GM12878 (cell line): ENCODE results near the gene SSRP1. TPM values are rescaled to one million over a fixed set of nuclear protein-coding genes. Genes with fewer than 3 reads are reported as not detected.

Experiments used
- ATAC-seq: fragments of 200-7000 bp; cut with Tn5 transposase; 3 replicates; pipeline ENCODE4 v1.9.1; 2020; ENCODE audit warnings: mild to moderate bottlenecking, moderate library complexity
- BruUV-seq: library from RNA; stranded (reverse); fragments of 400-500 nt; replicated peaks from 2 replicates; lab custom pipeline; 2021; lab: Mats Ljungman, UMichigan
- CTCF ChIA-PET: fragments of 300-600 bp; sonication (Branson Sonifier 250); formaldehyde crosslinking; extraction: SDS; loops from one replicate; lab custom pipeline; 2021; ENCODE audit warnings: inconsistent platforms; lab: Yijun Ruan, JAX
- POLR2A ChIA-PET: fragments of 350-600 bp; formaldehyde crosslinking; extraction: SDS; loops from one replicate; lab custom pipeline; 2021; ENCODE audit warnings: inconsistent platforms; lab: Charles Lee
- RAD21 ChIA-PET: fragments of 300-600 bp; sonication (Branson Sonifier 250); formaldehyde crosslinking; loops from one replicate; lab custom pipeline; 2023; ENCODE audit warnings: antibody characterized with exemption; ENCODE audit not compliant: unreplicated experiment; lab: Charles Lee
- SMC1A ChIA-PET: fragments of 300-600 bp; sonication (Branson Sonifier 250); formaldehyde crosslinking; loops from one replicate; lab custom pipeline; 2023; ENCODE audit not compliant: unreplicated experiment, uncharacterized antibody; lab: Charles Lee
- DNase-seq: peaks from one replicate; pipeline ENCODE4 v3.0.0-alpha.2; 2011; ENCODE audit warnings: low read depth, low spot score
- FAIRE-seq: peaks from 3 replicates; lab custom pipeline; 2011; peaks lifted over from hg19 to GRCh38; lab: Jason Lieb, UNC
- H2AFZ ChIP-seq: 2 replicates; pipeline ENCODE4 v1.6.0; 2011; ENCODE audit warnings: low read depth, low read length, control low read depth; ENCODE audit not compliant: control insufficient read depth
- H3K27ac ChIP-seq: 2 replicates; pipeline ENCODE4 v1.5.1; 2011; ENCODE audit warnings: control low read depth; ENCODE audit not compliant: control insufficient read depth, insufficient read depth
- H3K27me3 ChIP-seq, 2 experiments: replicated peaks in 1 of 2; 2 replicates each; pipeline versions ENCODE4 v1.6.0 to v1.6.1; 2011; ENCODE audit warnings: low read length in 1 of 2; ENCODE audit not compliant: control insufficient read depth in 2 of 2, insufficient read depth in 2 of 2
- H3K36me3 ChIP-seq, 2 experiments: 2 replicates each; pipeline ENCODE4 v1.5.1; 2011; ENCODE audit warnings: low read length in 1 of 2; ENCODE audit not compliant: control insufficient read depth in 2 of 2, insufficient read depth in 2 of 2
- H3K4me1 ChIP-seq: 2 replicates; pipeline ENCODE4 v1.6.1; 2011; ENCODE audit warnings: mild to moderate bottlenecking, low read length, moderate library complexity, mixed read lengths; ENCODE audit not compliant: control insufficient read depth, insufficient read depth
- H3K4me2 ChIP-seq: 2 replicates; pipeline ENCODE4 v1.6.0; 2011; ENCODE audit warnings: control low read depth; ENCODE audit not compliant: control insufficient read depth, insufficient read depth
- H3K4me3 ChIP-seq: fragments of 200-600 bp; sonication (generic); 2 replicates; pipeline ENCODE4 v1.5.1; 2016
- H3K79me2 ChIP-seq: 2 replicates; pipeline ENCODE4 v1.6.0; 2011; ENCODE audit warnings: low read length; ENCODE audit not compliant: control insufficient read depth, insufficient read depth
- H3K9ac ChIP-seq: 2 replicates; pipeline ENCODE4 v1.8.0; 2011; ENCODE audit warnings: low read length, control low read depth, mixed read lengths; ENCODE audit not compliant: control insufficient read depth, insufficient read depth
- H3K9me3 ChIP-seq: replicated peaks from 3 replicates; pipeline ENCODE4 v1.5.1; 2011; ENCODE audit warnings: mild to moderate bottlenecking, low read length; ENCODE audit not compliant: control insufficient read depth, insufficient read depth
- H4K20me1 ChIP-seq: 2 replicates; pipeline ENCODE4 v1.6.0; 2011; ENCODE audit not compliant: control insufficient read depth, insufficient read depth
- CREM ChIP-seq: IDR thresholded peaks from 2 replicates; pipeline ENCODE4 v1.6.1; 2014; ENCODE audit warnings: antibody characterized with exemption, low read depth
- EGR1 ChIP-seq, 2 experiments: IDR thresholded peaks; 1 replicate in 1 of 2; 2 replicates in 1 of 2; pipeline ENCODE4 v1.6.1; 2011 to 2012; ENCODE audit warnings: low read depth in 2 of 2, low read length in 2 of 2, borderline replicate concordance in 1 of 2, mild to moderate bottlenecking in 1 of 2, moderate library complexity in 1 of 2
- HDAC2 ChIP-seq: fragments of 200-600 bp; sonication (generic); IDR thresholded peaks from 2 replicates; pipeline ENCODE4 v1.6.1; 2017
- HDGF ChIP-seq: fragments of 450-650 bp; IDR thresholded peaks from 2 replicates; pipeline ENCODE4 v1.6.1; 2016; ENCODE audit warnings: antibody characterized with exemption
- IKZF2 ChIP-seq, 2 experiments: fragments of 450-650 bp; IDR thresholded peaks; 2 replicates each; pipeline ENCODE4 v1.6.1; 2017; ENCODE audit warnings: mild to moderate bottlenecking in 2 of 2, moderate library complexity in 2 of 2
- MTA3 ChIP-seq: IDR thresholded peaks from 2 replicates; pipeline ENCODE4 v1.6.1; 2012; ENCODE audit warnings: low read length, inconsistent platforms, borderline replicate concordance
- NFYA ChIP-seq: IDR thresholded peaks from 2 replicates; pipeline ENCODE4 v1.6.1; 2011; ENCODE audit warnings: low read depth, mild to moderate bottlenecking, low read length, improper control_type of control experiment, borderline replicate concordance
- NR2C2 ChIP-seq: IDR thresholded peaks from 2 replicates; pipeline ENCODE4 v1.6.1; 2011; ENCODE audit warnings: borderline replicate concordance, low read depth; ENCODE audit not compliant: control insufficient read depth, insufficient read length
- POU2F2 ChIP-seq: IDR thresholded peaks from 3 replicates; pipeline ENCODE4 v1.6.1; 2011; ENCODE audit warnings: low read depth, mild to moderate bottlenecking, low read length, borderline replicate concordance
- RAD51 ChIP-seq: fragments of 450-650 bp; IDR thresholded peaks from 2 replicates; pipeline ENCODE4 v1.6.1; 2016; ENCODE audit warnings: moderate library complexity, mild to moderate bottlenecking, inconsistent platforms
- SUPT20H ChIP-seq: IDR thresholded peaks from 2 replicates; pipeline ENCODE4 v1.6.1; 2011; ENCODE audit warnings: low read depth, mild to moderate bottlenecking, low read length, moderate library complexity, borderline replicate concordance; ENCODE audit not compliant: control insufficient read depth
- TCF7 ChIP-seq: IDR thresholded peaks from 2 replicates; pipeline ENCODE4 v1.6.1; 2014; ENCODE audit warnings: antibody characterized with exemption, borderline replicate concordance
- ZBED1 ChIP-seq: IDR thresholded peaks from 2 replicates; pipeline ENCODE4 v1.6.1; 2016; ENCODE audit warnings: borderline replicate concordance
- ZNF217 ChIP-seq: fragments of 450-650 bp; IDR thresholded peaks from 2 replicates; pipeline ENCODE4 v1.6.1; 2017; ENCODE audit warnings: antibody characterized with exemption, mild to moderate bottlenecking
- WGBS: methylation state at CpG from one replicate; pipeline ENCODE4 v1.1.6; 2016; ENCODE audit warnings: low lambda C conversion rate; ENCODE audit not compliant: insufficient replicate concordance, insufficient coverage; ENCODE audit errors: missing lambda C conversion rate; 5-methylcytosine and 5-hydroxymethylcytosine counted together
- in situ Hi-C: fragments of 300-500 bp; cut with MboI; formaldehyde crosslinking; loops from 9 replicates; pipeline ENCODE4 v1.14.3; 2018; ENCODE audit warnings: mixed read lengths
- intact Hi-C: fragments of 100-400 bp; cut with micrococcal nuclease; formaldehyde crosslinking; loops from one replicate; pipeline ENCODE4 v1.14.2; 2022; ENCODE audit not compliant: unreplicated experiment
- polyA plus RNA-seq, 11 experiments: library from polyadenylated mRNA; depleted of rRNA in 4 of 11; unstranded in 6 of 11; stranded (reverse) in 5 of 11; fragments of >200 nt; fragmentation: Nextera tagmentation in 4 of 11; fragmentation: Illumina TruSeq in 1 of 11; extraction: Ambion mirVana in 4 of 11; extraction: Trizol in 1 of 11; gene quantifications; 1 replicate in 1 of 11; 2 replicates in 10 of 11; pipeline versions ENCODE4 v1.2.1 to v1.2.3, GENCODE V29; 2011 to 2016; ENCODE audit warnings: inconsistent platforms in 2 of 11, missing spikeins in 2 of 11, low read depth in 1 of 11
- total RNA-seq, 4 experiments: library from RNA; depleted of rRNA in 3 of 4; stranded (reverse); fragments of >200 nt in 3 of 4; fragmentation: Illumina TruSeq in 1 of 4; extraction: Trizol in 1 of 4; gene quantifications; 2 replicates each; pipeline versions ENCODE4 v1.2.1 to v1.2.3, GENCODE V29; 2013 to 2021
- TF ChIP-seq, protein P1 (sequence below): fragments of 450-650 bp; formaldehyde crosslinking; IDR thresholded peaks from 2 replicates; pipeline ENCODE4 v1.4.0; 2022; ENCODE audit warnings: mild to moderate bottlenecking, moderate library complexity

Gene SSRP1
- total and polyA plus RNA-seq, 10 of the 15 experiments (the other 5 are each of a cell fraction or from before 2014, with no cell fraction given) = 73.6 to 279 (median 138) TPM

DNA sequence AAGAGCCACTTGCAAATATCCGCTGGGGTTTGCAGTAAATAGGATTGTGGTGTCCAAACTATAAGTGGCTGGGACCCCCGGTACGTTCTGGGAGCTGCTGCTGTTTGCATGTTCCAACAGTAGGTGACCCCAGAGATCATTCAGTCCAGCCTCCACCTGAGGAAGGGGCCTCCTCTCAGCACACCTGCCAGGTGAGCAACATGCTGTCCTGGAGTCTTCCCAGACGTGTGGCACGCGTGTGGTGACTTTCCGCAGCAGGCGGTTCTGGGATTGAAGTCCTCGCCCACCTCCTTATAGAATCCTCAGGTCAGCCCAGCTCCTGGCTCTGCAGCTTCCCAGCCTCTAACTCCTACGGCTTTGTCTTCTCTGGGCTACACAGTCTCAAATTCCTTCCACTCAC lies 9.1 kb upstream of the SSRP1 start:
- intact Hi-C loops (loop anchor here (1.0 to 10.0 kb wide), 5 partner anchors 112 to 1160 kb away; partner anchors contain the start of gene OR5B21), in situ Hi-C loops (loop anchor here (5.0 to 25.0 kb wide), 5 partner anchors 137 to 1242 kb away; partner anchors contain the start of genes LPXN, OR5B21, TIMM10 and ZFP91)
- Histone ChIP-seq H3K27ac (no peak overlapping the region), H3K4me1 (no peaks in the 10 kb centered on the region; the same call in 1 of the 2 replicates), H3K79me2 (no peaks in the 10 kb centered on the region), H3K4me2 (no peak overlapping the region), H3K36me3 (no peaks in the 10 kb centered on the region), H3K27me3 (peaks cover 0 to 4% of the 10 kb centered on the region in 2 experiments; a peak in 1 of 4 replicates), H3K4me3 (no peak overlapping the region), H2AFZ (0 out of 2 replicates have a peak overlapping the region, but pooled peaks have one; percentile 83), H3K9me3 (no peaks in the 10 kb centered on the region), H4K20me1 (no peaks in the 10 kb centered on the region), H3K9ac (no peak overlapping the region)
- ATAC-seq (no peak), FAIRE-seq (no peak), DNase-seq (no peak)
- no TSS peak for BruUV-seq
- TF ChIP-seq NR2C2 (no peak), MTA3 (no peak), RAD51 (no peak), TCF7 (no peak), HDGF (no peak)
- POLR2A ChIA-PET = no interaction called here
- 84% methylated on average over 10 of the region's 10 CpGs for WGBS
- CTCF ChIA-PET = interaction anchor here (1.3 to 4.5 kb wide), 8 partner anchors 8 to 1285 kb away, joined by 3 to 41 read pairs (median 26); no protein-coding TSS in a partner anchor
- SMC1A ChIA-PET = interaction anchor here (1.4 to 2.9 kb wide), 5 partner anchors 11 to 182 kb away, joined by 5 to 10 read pairs (median 5); no protein-coding TSS in a partner anchor
- RAD21 ChIA-PET = interaction anchor here (0.6 to 2.4 kb wide), 4 partner anchors 80 to 295 kb away, joined by 3 to 17 read pairs (median 6); no protein-coding TSS in a partner anchor

DNA sequence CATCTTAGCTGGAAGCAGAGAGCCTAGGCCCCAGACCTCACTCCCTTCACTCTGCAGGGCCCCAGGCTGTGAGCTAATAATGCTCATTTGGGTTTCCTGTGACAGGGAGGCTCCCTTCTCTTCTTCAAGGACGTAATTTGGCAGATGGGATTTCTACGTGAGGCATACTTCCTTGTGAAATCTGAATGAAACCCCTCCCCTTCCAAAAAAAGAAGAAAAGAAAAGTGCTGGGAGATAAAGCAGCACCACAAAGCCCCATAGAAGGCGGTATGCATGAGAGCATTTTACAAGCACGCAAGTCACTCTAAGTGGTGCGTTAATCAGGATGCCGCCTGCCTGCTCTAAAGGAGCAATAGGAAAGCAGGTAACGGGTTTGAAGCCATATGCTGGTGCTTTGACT lies 8.1 kb upstream of the SSRP1 start:
- peaks cover 0 to 4% of the 10 kb centered on the region in 2 experiments; a peak in 2 of 4 replicates for H3K27me3 ChIP-seq
- no peaks in the 10 kb centered on the region; the same call in 1 of the 2 replicates for H3K4me1 ChIP-seq
- RAD21 ChIA-PET = interaction anchor here (0.9 to 2.4 kb wide), 5 partner anchors 83 to 296 kb away, joined by 3 to 17 read pairs (median 4); partner anchors contain the start of gene SLC43A3
- WGBS = 89% methylated on average over 7 of the region's 7 CpGs
- no peaks in the 10 kb centered on the region for H4K20me1 ChIP-seq
- H3K9ac ChIP-seq = no peak overlapping the region
- no peak overlapping the region for H3K27ac ChIP-seq
- no peaks in the 10 kb centered on the region for H3K79me2 ChIP-seq
- no peaks in the 10 kb centered on the region for H3K9me3 ChIP-seq
- in situ Hi-C loops (loop anchor here (25.0 kb wide), 2 partner anchors 1168 to 1243 kb away; partner anchors contain the start of genes LPXN, OR5B21 and ZFP91), intact Hi-C loops (loop anchor here (2.0 to 10.0 kb wide), 2 partner anchors 133 to 1161 kb away; partner anchors contain the start of gene OR5B21)
- H3K36me3 ChIP-seq = no peaks in the 10 kb centered on the region
- no TSS peak for BruUV-seq
- H3K4me2 ChIP-seq = no peak overlapping the region
- DNase-seq = no peak
- ATAC-seq = no peak
- CTCF ChIA-PET = interaction anchor here (0.6 to 4.5 kb wide), 13 partner anchors 9 to 1286 kb away, joined by 3 to 41 read pairs (median 4); no protein-coding TSS in a partner anchor
- no peak overlapping the region for H3K4me3 ChIP-seq
- SMC1A ChIA-PET = interaction anchor here (0.7 to 2.9 kb wide), 6 partner anchors 114 to 301 kb away, joined by 3 to 10 read pairs (median 3); no protein-coding TSS in a partner anchor
- FAIRE-seq = no peak
- no peak overlapping the region for H2AFZ ChIP-seq
- POLR2A ChIA-PET = no interaction called here
- TF ChIP-seq, protein P1, sequence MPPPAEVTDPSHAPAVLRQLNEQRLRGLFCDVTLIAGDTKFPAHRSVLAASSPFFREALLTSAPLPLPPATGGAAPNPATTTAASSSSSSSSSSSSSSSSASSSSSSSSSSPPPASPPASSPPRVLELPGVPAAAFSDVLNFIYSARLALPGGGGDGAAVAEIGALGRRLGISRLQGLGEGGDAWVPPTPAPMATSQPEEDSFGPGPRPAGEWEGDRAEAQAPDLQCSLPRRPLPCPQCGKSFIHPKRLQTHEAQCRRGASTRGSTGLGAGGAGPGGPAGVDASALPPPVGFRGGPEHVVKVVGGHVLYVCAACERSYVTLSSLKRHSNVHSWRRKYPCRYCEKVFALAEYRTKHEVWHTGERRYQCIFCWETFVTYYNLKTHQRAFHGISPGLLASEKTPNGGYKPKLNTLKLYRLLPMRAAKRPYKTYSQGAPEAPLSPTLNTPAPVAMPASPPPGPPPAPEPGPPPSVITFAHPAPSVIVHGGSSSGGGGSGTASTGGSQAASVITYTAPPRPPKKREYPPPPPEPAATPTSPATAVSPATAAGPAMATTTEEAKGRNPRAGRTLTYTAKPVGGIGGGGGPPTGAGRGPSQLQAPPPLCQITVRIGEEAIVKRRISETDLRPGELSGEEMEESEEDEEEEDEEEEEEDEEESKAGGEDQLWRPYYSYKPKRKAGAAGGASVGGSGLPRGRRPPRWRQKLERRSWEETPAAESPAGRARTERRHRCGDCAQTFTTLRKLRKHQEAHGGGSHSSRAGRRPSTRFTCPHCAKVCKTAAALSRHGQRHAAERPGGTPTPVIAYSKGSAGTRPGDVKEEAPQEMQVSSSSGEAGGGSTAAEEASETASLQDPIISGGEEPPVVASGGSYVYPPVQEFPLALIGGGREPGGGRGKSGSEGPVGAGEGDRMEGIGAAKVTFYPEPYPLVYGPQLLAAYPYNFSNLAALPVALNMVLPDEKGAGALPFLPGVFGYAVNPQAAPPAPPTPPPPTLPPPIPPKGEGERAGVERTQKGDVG (CRISPR knock-in tag) = no peak
- no peak for TF ChIP-seq CREM
- no peak for TF ChIP-seq POU2F2
- TF ChIP-seq ZBED1 = no peak
- TF ChIP-seq EGR1 (IDR thresholded peaks at IDR 0.05; ENCODE audit: borderline replicate concordance in 1 of 2, low read depth in 2 of 2, low read length in 2 of 2) = no peak
- TF ChIP-seq IKZF2 (IDR thresholded peaks at IDR 0.05) = no peak
- no peak for TF ChIP-seq SUPT20H
- no peak for TF ChIP-seq NFYA
- no peak for TF ChIP-seq HDAC2
- no peak for TF ChIP-seq ZNF217
